Trophoblast cell (in vitro differentiated cells and primary cell): ENCODE data around the gene PTPRT.
"Not testable (repeated sequence)": the region's sequence is repeated elsewhere in the genome, so short reads cannot be mapped to it uniquely, and the experiment has no call there.

ENCODE experiments used
- DNase-seq, 2 donors: peaks; one replicate each; pipeline ENCODE4 v3.0.0-alpha.2; 2016
- H2AFZ ChIP-seq: 2 replicates; pipeline ENCODE4 v1.6.1; 2013; ENCODE audit warnings: low read length, moderate library complexity, mild to moderate bottlenecking; ENCODE audit not compliant: insufficient read depth, poor library complexity
- H2AK5ac ChIP-seq: 2 replicates; pipeline ENCODE4 v1.6.1; 2013; ENCODE audit warnings: mild to moderate bottlenecking, low read length
- H2BK120ac ChIP-seq: 2 replicates; pipeline ENCODE4 v1.6.1; 2013; ENCODE audit warnings: low read length, mild to moderate bottlenecking, moderate library complexity; ENCODE audit not compliant: insufficient read depth, poor library complexity
- H2BK12ac ChIP-seq: 2 replicates; pipeline ENCODE4 v1.6.1; 2013; ENCODE audit warnings: mild to moderate bottlenecking, low read length, moderate library complexity
- H2BK5ac ChIP-seq: 2 replicates; pipeline ENCODE4 v1.6.1; 2013; ENCODE audit warnings: low read length, low read depth, moderate library complexity, mild to moderate bottlenecking; ENCODE audit not compliant: poor library complexity
- H3K14ac ChIP-seq: 2 replicates; pipeline ENCODE4 v1.6.1; 2013; ENCODE audit warnings: mild to moderate bottlenecking, low read length
- H3K18ac ChIP-seq: 2 replicates; pipeline ENCODE4 v1.6.1; 2013; ENCODE audit warnings: mild to moderate bottlenecking, low read length
- H3K23ac ChIP-seq: 2 replicates; pipeline ENCODE4 v1.6.1; 2013; ENCODE audit warnings: low read length
- H3K27ac ChIP-seq: 2 replicates; pipeline ENCODE4 v1.5.1; 2013; ENCODE audit warnings: low read depth, mild to moderate bottlenecking, inconsistent platforms, low read length, moderate library complexity
- H3K27me3 ChIP-seq: 2 replicates; pipeline ENCODE4 v1.6.1; 2013; ENCODE audit warnings: inconsistent platforms, mild to moderate bottlenecking, low read length, moderate library complexity; ENCODE audit not compliant: insufficient read depth
- H3K36me3 ChIP-seq, 2 experiments: 1 replicate in 1 of 2; 2 replicates in 1 of 2; pipeline ENCODE4 v1.6.1; 2013; ENCODE audit warnings: low read length in 2 of 2, mild to moderate bottlenecking in 2 of 2, moderate library complexity in 1 of 2; ENCODE audit not compliant: insufficient read depth in 2 of 2, control insufficient read depth in 1 of 2
- H3K4ac ChIP-seq: 2 replicates; pipeline ENCODE4 v1.6.1; 2013; ENCODE audit warnings: low read depth, mild to moderate bottlenecking, low read length, moderate library complexity
- H3K4me1 ChIP-seq, 2 experiments: 1 replicate in 1 of 2; 2 replicates in 1 of 2; pipeline ENCODE4 v1.6.1; 2013; ENCODE audit warnings: low read length in 2 of 2, mild to moderate bottlenecking in 2 of 2, moderate library complexity in 1 of 2; ENCODE audit not compliant: insufficient read depth in 2 of 2, control insufficient read depth in 1 of 2
- H3K4me2 ChIP-seq: 2 replicates; pipeline ENCODE4 v1.6.1; 2013; ENCODE audit warnings: inconsistent platforms, mild to moderate bottlenecking, low read length, moderate library complexity
- H3K4me3 ChIP-seq: 2 replicates; pipeline ENCODE4 v1.5.1; 2013; ENCODE audit warnings: mild to moderate bottlenecking, low read depth, low read length, inconsistent platforms
- H3K79me1 ChIP-seq: one replicate; pipeline ENCODE4 v1.6.1; 2013; ENCODE audit warnings: low read length
- H3K79me2 ChIP-seq: 2 replicates; pipeline ENCODE4 v1.6.1; 2013; ENCODE audit warnings: low read length, mild to moderate bottlenecking; ENCODE audit not compliant: control insufficient read depth, insufficient read depth, poor library complexity
- H3K9ac ChIP-seq: 2 replicates; pipeline ENCODE4 v1.6.1; 2013; ENCODE audit warnings: mild to moderate bottlenecking, low read length
- H3K9me3 ChIP-seq: 2 replicates; pipeline ENCODE4 v1.6.1; 2013; ENCODE audit warnings: low read depth, mild to moderate bottlenecking, control low read depth, inconsistent platforms, low read length; ENCODE audit not compliant: insufficient read depth
- H4K12ac ChIP-seq: 2 replicates; pipeline ENCODE4 v1.6.1; 2013; ENCODE audit warnings: low read depth, mild to moderate bottlenecking, low read length, moderate library complexity
- H4K8ac ChIP-seq: 2 replicates; pipeline ENCODE4 v1.6.1; 2013; ENCODE audit warnings: low read depth, mild to moderate bottlenecking, low read length, moderate library complexity
- H4K91ac ChIP-seq: one replicate; pipeline ENCODE4 v1.6.1; 2013; ENCODE audit warnings: low read depth, mild to moderate bottlenecking, low read length, moderate library complexity
- WGBS: extraction: QIAGEN DNeasy Blood & Tissue Kit; methylation state at CpG from one replicate; pipeline ENCODE4 v1.1.7; 2013; ENCODE audit warnings: missing lambda C conversion rate; ENCODE audit not compliant: insufficient read length, insufficient coverage; ENCODE audit errors: extremely low coverage; 5-methylcytosine and 5-hydroxymethylcytosine counted together

The PTPRT gene

DNA sequence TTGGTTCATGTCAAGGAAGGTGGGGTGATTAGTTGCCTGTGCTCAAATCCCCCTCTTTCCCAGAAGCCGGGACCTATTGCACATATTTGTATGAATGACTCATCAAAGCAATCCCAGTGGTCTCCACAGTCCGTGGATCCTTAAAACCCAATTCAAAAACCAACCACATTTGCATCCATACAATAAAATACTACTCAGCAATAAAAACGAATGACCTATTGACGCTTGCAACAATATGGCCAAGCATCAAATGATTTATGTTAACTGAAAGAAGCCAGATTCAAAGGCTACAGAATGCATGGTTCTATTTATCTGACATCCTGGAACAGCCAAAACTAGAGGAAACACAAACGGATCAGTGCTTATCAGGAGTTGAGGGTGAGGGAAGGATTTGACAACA lies 275.4 kb downstream of the PTPRT start:
- no peaks in the 10 kb centered on the region for H3K27me3 ChIP-seq
- no peak overlapping the region for H3K9ac ChIP-seq
- no peak overlapping the region for H3K23ac ChIP-seq
- H2BK5ac ChIP-seq, result no peak overlapping the region
- no peaks in the 10 kb centered on the region for H3K36me3 ChIP-seq
- no peak for DNase-seq
- H3K27ac ChIP-seq, result no peak overlapping the region
- no peak overlapping the region for H2AFZ ChIP-seq
- H3K4me3 ChIP-seq, result no peak overlapping the region
- no peaks in the 10 kb centered on the region for H3K4me1 ChIP-seq
- H2AK5ac ChIP-seq, result no peak overlapping the region
- no peaks in the 10 kb centered on the region for H3K79me2 ChIP-seq
- no peak overlapping the region for H3K18ac ChIP-seq
- H2BK120ac ChIP-seq, result no peak overlapping the region
- no peaks in the 10 kb centered on the region for H3K79me1 ChIP-seq
- no peak overlapping the region for H3K14ac ChIP-seq
- no peak overlapping the region for H4K91ac ChIP-seq
- H3K4me2 ChIP-seq, result no peak overlapping the region
- H4K8ac ChIP-seq, result no peak overlapping the region
- H3K9me3 ChIP-seq, result no peaks in the 10 kb centered on the region
- WGBS, result no CpG with 5 or more reads among the region's 5 CpGs
- H3K4ac ChIP-seq, result no peak overlapping the region
- no peak overlapping the region for H4K12ac ChIP-seq
- no peak overlapping the region for H2BK12ac ChIP-seq

DNA sequence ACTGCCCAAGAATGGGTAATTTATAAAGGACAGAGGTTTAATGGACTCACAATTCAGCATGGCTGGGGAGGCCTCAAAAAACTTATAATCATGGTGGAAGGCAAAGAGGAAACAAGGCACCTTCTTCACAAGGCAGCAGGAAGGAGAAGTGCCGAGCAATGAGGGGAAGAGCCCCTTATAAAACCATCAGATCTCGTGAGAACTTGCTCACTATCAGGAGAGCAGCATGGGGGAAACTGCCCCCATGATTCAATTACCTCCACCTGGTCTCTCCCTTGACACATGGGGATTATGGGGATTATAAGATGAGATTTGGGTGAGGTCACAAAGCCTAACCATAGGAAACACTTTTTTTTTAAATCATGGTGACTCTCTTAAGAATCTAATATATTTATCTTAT lies 278.9 kb downstream of the PTPRT start:
- not testable (repeated sequence) for H3K4ac ChIP-seq, DNase-seq, H2AFZ ChIP-seq, H3K4me2 ChIP-seq, H3K4me3 ChIP-seq, H3K27ac ChIP-seq, H3K9ac ChIP-seq, H3K4me1 ChIP-seq, H3K18ac ChIP-seq, H3K9me3 ChIP-seq, H3K36me3 ChIP-seq, H4K91ac ChIP-seq, H4K8ac ChIP-seq, H3K23ac ChIP-seq, H2BK120ac ChIP-seq, H3K27me3 ChIP-seq, H3K79me1 ChIP-seq, H2AK5ac ChIP-seq, H2BK12ac ChIP-seq, H3K79me2 ChIP-seq, H3K14ac ChIP-seq, H4K12ac ChIP-seq, H2BK5ac ChIP-seq
- no CpG with 5 or more reads among the region's 2 CpGs for WGBS

DNA sequence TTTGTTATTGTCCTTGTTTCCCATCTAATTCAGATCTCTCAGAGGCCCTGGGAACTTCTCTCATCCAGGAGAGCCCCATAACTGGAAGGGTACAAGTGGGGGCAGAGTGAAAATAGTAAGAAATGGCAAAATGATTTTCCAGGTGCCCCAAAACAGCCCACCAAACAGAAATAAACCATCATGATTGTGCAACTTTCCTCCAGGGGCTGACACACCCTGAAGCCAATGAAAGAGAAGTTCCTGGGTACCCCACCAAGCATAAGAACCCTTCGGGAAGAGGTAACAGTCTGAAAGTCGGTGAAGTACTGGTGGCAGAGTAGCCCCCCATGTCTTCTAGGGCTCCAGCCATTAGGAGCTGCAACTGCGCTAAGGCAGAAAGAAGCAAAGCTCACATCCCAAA lies 282.0 kb downstream of the PTPRT start:
- no peaks in the 10 kb centered on the region for H3K27me3 ChIP-seq
- no peak overlapping the region for H3K4me3 ChIP-seq
- no peak overlapping the region for H2AFZ ChIP-seq
- no peak overlapping the region for H3K23ac ChIP-seq
- H3K14ac ChIP-seq, result no peak overlapping the region
- DNase-seq, result no peak
- H4K12ac ChIP-seq, result no peak overlapping the region
- no CpG with 5 or more reads among the region's 3 CpGs for WGBS
- H3K4me2 ChIP-seq, result no peak overlapping the region
- H3K9me3 ChIP-seq, result no peaks in the 10 kb centered on the region
- no peaks in the 10 kb centered on the region for H3K4me1 ChIP-seq
- no peak overlapping the region for H3K27ac ChIP-seq
- no peak overlapping the region for H4K8ac ChIP-seq
- H3K79me1 ChIP-seq, result no peaks in the 10 kb centered on the region
- H3K79me2 ChIP-seq, result no peaks in the 10 kb centered on the region
- no peak overlapping the region for H3K9ac ChIP-seq
- H3K4ac ChIP-seq, result no peak overlapping the region
- no peak overlapping the region for H2BK120ac ChIP-seq
- H3K18ac ChIP-seq, result no peak overlapping the region
- no peak overlapping the region for H2AK5ac ChIP-seq
- no peaks in the 10 kb centered on the region for H3K36me3 ChIP-seq
- no peak overlapping the region for H4K91ac ChIP-seq
- no peak overlapping the region for H2BK12ac ChIP-seq
- H2BK5ac ChIP-seq, result no peak overlapping the region

DNA sequence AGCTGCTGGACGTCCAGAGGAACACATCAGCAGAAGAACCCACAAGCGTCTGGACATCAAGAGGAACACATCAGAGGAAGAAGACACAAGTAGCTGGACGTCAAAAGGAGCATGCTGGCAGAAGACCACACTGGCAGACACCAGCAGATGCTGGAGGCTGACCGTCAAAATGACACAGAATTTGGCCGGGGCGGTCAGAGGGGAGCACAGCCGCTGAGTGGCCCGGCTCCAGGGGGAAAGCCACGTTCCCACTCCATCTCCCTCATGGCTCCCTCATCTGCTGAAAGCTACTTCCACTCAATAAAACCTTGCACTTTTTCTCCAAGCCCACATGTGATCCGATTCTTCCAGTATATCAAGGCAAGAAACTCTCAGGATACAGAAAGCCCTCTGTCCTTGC lies 283.6 kb downstream of the PTPRT start:
- Histone ChIP-seq H2AK5ac (no peak overlapping the region), H2AFZ (no peak overlapping the region), H3K9ac (no peak overlapping the region), H4K8ac (no peak overlapping the region), H2BK120ac (no peak overlapping the region), H2BK5ac (no peak overlapping the region), H3K23ac (no peak overlapping the region), H3K18ac (no peak overlapping the region), H3K27me3 (no peaks in the 10 kb centered on the region), H3K4me2 (no peak overlapping the region), H3K36me3 (no peaks in the 10 kb centered on the region), H3K79me2 (no peaks in the 10 kb centered on the region), H3K4ac (no peak overlapping the region), H4K91ac (no peak overlapping the region), H3K14ac (no peak overlapping the region), H3K4me1 (no peaks in the 10 kb centered on the region), H4K12ac (no peak overlapping the region), H3K9me3 (no peaks in the 10 kb centered on the region), H2BK12ac (no peak overlapping the region), H3K4me3 (no peak overlapping the region), H3K27ac (no peak overlapping the region), H3K79me1 (no peaks in the 10 kb centered on the region)
- DNase-seq, result no peak
- no CpG with 5 or more reads among the region's 10 CpGs for WGBS
